HG03175 (cell line): ENCODE results near the gene HSF2BP.
"Not testable (repeated sequence)": the region's sequence is repeated elsewhere in the genome, so short reads cannot be mapped to it uniquely, and the experiment has no call there.

Source experiments
- ATAC-seq: cut with Tn5 transposase; IDR thresholded peaks from one replicate; pipeline ENCODE4 v1.9.1; 2021; ENCODE audit warnings: mild to moderate bottlenecking, moderate library complexity; ENCODE audit not compliant: unreplicated experiment

Gene HSF2BP

GRCh38 chr21:43540561-43540960, 118.7 kb downstream of the HSF2BP start:
- not testable (repeated sequence) for ATAC-seq

GRCh38 chr21:43522495-43523131, 136.7 kb downstream of the HSF2BP start:
- ATAC-seq: not testable (repeated sequence)

GRCh38 chr21:43517701-43518100, 141.6 kb downstream of the HSF2BP start:
- not testable (repeated sequence) for ATAC-seq

- not testable (repeated sequence) for ATAC-seq
These were observed 142.2 kb downstream of the HSF2BP start for GRCh38 chr21:43516860-43517627.

GRCh38 chr21:43516295-43516847, 142.9 kb downstream of the HSF2BP start:
- ATAC-seq: not testable (repeated sequence)

- not testable (repeated sequence) for ATAC-seq
These were observed 144.5 kb downstream of the HSF2BP start for GRCh38 chr21:43514834-43515233.

- not testable (repeated sequence) for ATAC-seq
These were observed 146.3 kb downstream of the HSF2BP start for GRCh38 chr21:43513023-43513422.

GRCh38 chr21:43511209-43511608, 148.1 kb downstream of the HSF2BP start:
- ATAC-seq: not testable (repeated sequence)

- ATAC-seq: not testable (repeated sequence)
These were observed 148.6 kb downstream of the HSF2BP start for GRCh38 chr21:43510669-43511068.

- ATAC-seq: not testable (repeated sequence)
These were observed 155.4 kb downstream of the HSF2BP start for GRCh38 chr21:43503892-43504291.

- ATAC-seq: not testable (repeated sequence)
These were observed 156.1 kb downstream of the HSF2BP start for GRCh38 chr21:43503075-43503750.

- not testable (repeated sequence) for ATAC-seq
These were observed 156.7 kb downstream of the HSF2BP start for GRCh38 chr21:43502407-43503071.

- not testable (repeated sequence) for ATAC-seq
These were observed 160.4 kb downstream of the HSF2BP start for GRCh38 chr21:43498924-43499323.

GRCh38 chr21:43498065-43498464, 161.2 kb downstream of the HSF2BP start:
- ATAC-seq: not testable (repeated sequence)

GRCh38 chr21:43494279-43495012, 164.8 kb downstream of the HSF2BP start:
- ATAC-seq: not testable (repeated sequence)

GRCh38 chr21:43493471-43493870, 165.8 kb downstream of the HSF2BP start:
- not testable (repeated sequence) for ATAC-seq

- ATAC-seq: not testable (repeated sequence)
These were observed 171.1 kb downstream of the HSF2BP start for GRCh38 chr21:43488235-43488634.

GRCh38 chr21:43486051-43486450, 173.2 kb downstream of the HSF2BP start:
- not testable (repeated sequence) for ATAC-seq

- not testable (repeated sequence) for ATAC-seq
These were observed 174.3 kb downstream of the HSF2BP start for GRCh38 chr21:43485016-43485415.

- ATAC-seq: not testable (repeated sequence)
These were observed 180.1 kb downstream of the HSF2BP start for GRCh38 chr21:43479197-43479596.
